Activated CD4-positive, alpha-beta T cell treated with anti-CD3 and anti-CD28 coated beads, Interleukin-2, amount 10 ng/mL, durations not matched to agents 24 days and 14 days (primary cell): ENCODE results near the gene SNTB2. TPM values are rescaled to one million over a fixed set of nuclear protein-coding genes. Genes with fewer than 3 reads are reported as not detected.

ENCODE experiments used
- DNase-seq: peaks from one replicate; pipeline ENCODE4 v3.0.0; 2022
- H3K27ac Mint-ChIP-seq: one replicate; pipeline ENCODE4 v1.8.0; 2022; ENCODE audit warnings: mild to moderate bottlenecking, mixed read lengths
- H3K27me3 Mint-ChIP-seq: one replicate; pipeline ENCODE4 v1.8.0; 2022; ENCODE audit warnings: mixed read lengths
- H3K36me3 Mint-ChIP-seq: one replicate; pipeline ENCODE4 v1.8.0; 2022; ENCODE audit warnings: low read depth, mild to moderate bottlenecking, mixed read lengths
- H3K4me1 Mint-ChIP-seq: one replicate; pipeline ENCODE4 v1.8.0; 2021; ENCODE audit warnings: mixed read lengths
- H3K4me3 Mint-ChIP-seq: one replicate; pipeline ENCODE4 v1.8.0; 2022; ENCODE audit warnings: mild to moderate bottlenecking, moderate library complexity, mixed read lengths
- H3K9me3 Mint-ChIP-seq: one replicate; pipeline ENCODE4 v1.8.0; 2021; ENCODE audit warnings: mixed read lengths
- intact Hi-C: fragments of 100-400 bp; cut with micrococcal nuclease; formaldehyde crosslinking; loops from one replicate; pipeline ENCODE4 v1.15.1; 2023
- total RNA-seq: library from RNA; stranded (reverse); gene quantifications from 2 replicates; pipeline ENCODE4 v1.2.3, GENCODE V29; 2022

SNTB2 gene
- total RNA-seq, 1 donor from 2014 or later: 23.3 TPM

- peak overlapping the region; percentile 51 for H3K27ac Mint-ChIP-seq
Measured at GRCh38 chr16:69315486-69316311, 128.7 kb downstream of the SNTB2 start.

GRCh38 chr16:69316595-69317034 lies 129.7 kb downstream of the SNTB2 start:
- H3K27ac Mint-ChIP-seq: no peak overlapping the region
- H3K4me3 Mint-ChIP-seq: no peak overlapping the region

More at GRCh38 chr16:69315486-69316311, 128.7 kb downstream of the SNTB2 start:
- no peaks in the 10 kb centered on the region for H3K9me3 Mint-ChIP-seq
- peaks cover 46% of the 10 kb centered on the region for H3K36me3 Mint-ChIP-seq
- peaks cover 16% of the 10 kb centered on the region for H3K4me1 Mint-ChIP-seq
- DNase-seq: no peak
- intact Hi-C loops: no loop called here
- H3K27me3 Mint-ChIP-seq: no peaks in the 10 kb centered on the region
- H3K4me3 Mint-ChIP-seq: no peak overlapping the region

GRCh38 chr16:69318177-69318910 lies 131.4 kb downstream of the SNTB2 start:
- no peaks in the 10 kb centered on the region for H3K9me3 Mint-ChIP-seq
- intact Hi-C loops: no loop called here
- H3K36me3 Mint-ChIP-seq: peaks cover 58% of the 10 kb centered on the region
- H3K27me3 Mint-ChIP-seq: no peaks in the 10 kb centered on the region
- no peak overlapping the region for H3K27ac Mint-ChIP-seq
- no peak overlapping the region for H3K4me3 Mint-ChIP-seq
- no peak for DNase-seq
- H3K4me1 Mint-ChIP-seq: peaks cover 9% of the 10 kb centered on the region

More at GRCh38 chr16:69316595-69317034, 129.7 kb downstream of the SNTB2 start:
- peaks cover 18% of the 10 kb centered on the region for H3K4me1 Mint-ChIP-seq
- DNase-seq: no peak
- no peaks in the 10 kb centered on the region for H3K9me3 Mint-ChIP-seq
- intact Hi-C loops: no loop called here
- no peaks in the 10 kb centered on the region for H3K27me3 Mint-ChIP-seq
- H3K36me3 Mint-ChIP-seq: peaks cover 52% of the 10 kb centered on the region

GRCh38 chr16:69318911-69319289 lies 131.9 kb downstream of the SNTB2 start:
- peaks cover 55% of the 10 kb centered on the region for H3K36me3 Mint-ChIP-seq
- H3K9me3 Mint-ChIP-seq: no peaks in the 10 kb centered on the region
- intact Hi-C loops: no loop called here
- H3K4me1 Mint-ChIP-seq: peaks cover 6% of the 10 kb centered on the region
- DNase-seq: peak; percentile 55
- H3K4me3 Mint-ChIP-seq: no peak overlapping the region
- H3K27me3 Mint-ChIP-seq: no peaks in the 10 kb centered on the region
- no peak overlapping the region for H3K27ac Mint-ChIP-seq

GRCh38 chr16:69319381-69319780 lies 132.4 kb downstream of the SNTB2 start:
- Mint-ChIP-seq H3K27ac (no peak overlapping the region), H3K4me1 (peaks cover 4% of the 10 kb centered on the region), H3K4me3 (no peak overlapping the region), H3K9me3 (no peaks in the 10 kb centered on the region), H3K36me3 (peaks cover 55% of the 10 kb centered on the region), H3K27me3 (no peaks in the 10 kb centered on the region)
- DNase-seq: no peak
- intact Hi-C loops: no loop called here

GRCh38 chr16:69319826-69320739 lies 133.1 kb downstream of the SNTB2 start:
- Mint-ChIP-seq H3K4me3 (no peak overlapping the region), H3K36me3 (peaks cover 52% of the 10 kb centered on the region), H3K27ac (no peak overlapping the region), H3K9me3 (no peaks in the 10 kb centered on the region), H3K27me3 (no peaks in the 10 kb centered on the region), H3K4me1 (peaks cover 6% of the 10 kb centered on the region)
- intact Hi-C loops: no loop called here
- DNase-seq: no peak

- Mint-ChIP-seq H3K27ac (no peak overlapping the region), H3K4me1 (peaks cover 7% of the 10 kb centered on the region), H3K36me3 (peaks cover 51% of the 10 kb centered on the region), H3K4me3 (no peak overlapping the region), H3K9me3 (no peaks in the 10 kb centered on the region), H3K27me3 (no peaks in the 10 kb centered on the region)
- no peak for DNase-seq
- intact Hi-C loops: no loop called here
Measured at GRCh38 chr16:69320740-69321073, 133.7 kb downstream of the SNTB2 start.

GRCh38 chr16:69321080-69321479 lies 134.1 kb downstream of the SNTB2 start:
- Mint-ChIP-seq H3K36me3 (peaks cover 51% of the 10 kb centered on the region), H3K9me3 (no peaks in the 10 kb centered on the region), H3K4me3 (no peak overlapping the region), H3K27me3 (no peaks in the 10 kb centered on the region), H3K4me1 (peaks cover 10% of the 10 kb centered on the region), H3K27ac (no peak overlapping the region)
- DNase-seq: no peak
- intact Hi-C loops: no loop called here

GRCh38 chr16:69322343-69322742 lies 135.4 kb downstream of the SNTB2 start:
- Mint-ChIP-seq H3K27me3 (no peaks in the 10 kb centered on the region), H3K9me3 (no peaks in the 10 kb centered on the region), H3K36me3 (peaks cover 51% of the 10 kb centered on the region), H3K4me1 (peaks cover 20% of the 10 kb centered on the region), H3K27ac (no peak overlapping the region), H3K4me3 (no peak overlapping the region)
- intact Hi-C loops: no loop called here
- DNase-seq: no peak

GRCh38 chr16:69323415-69323814 lies 136.5 kb downstream of the SNTB2 start:
- Mint-ChIP-seq H3K9me3 (no peaks in the 10 kb centered on the region), H3K4me1 (peaks cover 24% of the 10 kb centered on the region), H3K27me3 (no peaks in the 10 kb centered on the region), H3K36me3 (peaks cover 56% of the 10 kb centered on the region), H3K27ac (no peak overlapping the region), H3K4me3 (no peak overlapping the region)
- DNase-seq: no peak
- intact Hi-C loops: no loop called here

- intact Hi-C loops: no loop called here
- no peak for DNase-seq
Measured at GRCh38 chr16:69324013-69324531, 137.1 kb downstream of the SNTB2 start.

GRCh38 chr16:69324585-69325253 lies 137.8 kb downstream of the SNTB2 start:
- Mint-ChIP-seq H3K4me1 (peaks cover 33% of the 10 kb centered on the region), H3K27me3 (no peaks in the 10 kb centered on the region), H3K4me3 (no peak overlapping the region), H3K36me3 (peaks cover 60% of the 10 kb centered on the region), H3K27ac (no peak overlapping the region), H3K9me3 (no peaks in the 10 kb centered on the region)
- intact Hi-C loops: no loop called here
- DNase-seq: no peak

More at GRCh38 chr16:69324013-69324531, 137.1 kb downstream of the SNTB2 start:
- Mint-ChIP-seq H3K36me3 (peaks cover 60% of the 10 kb centered on the region), H3K4me3 (no peak overlapping the region), H3K27ac (no peak overlapping the region), H3K9me3 (no peaks in the 10 kb centered on the region), H3K4me1 (peaks cover 30% of the 10 kb centered on the region), H3K27me3 (no peaks in the 10 kb centered on the region)

GRCh38 chr16:69325784-69326171 lies 138.8 kb downstream of the SNTB2 start:
- H3K27ac Mint-ChIP-seq: no peak overlapping the region
- intact Hi-C loops: no loop called here
- H3K9me3 Mint-ChIP-seq: no peaks in the 10 kb centered on the region
- H3K4me1 Mint-ChIP-seq: peaks cover 33% of the 10 kb centered on the region
- no peak for DNase-seq
- no peaks in the 10 kb centered on the region for H3K27me3 Mint-ChIP-seq
- H3K36me3 Mint-ChIP-seq: peaks cover 58% of the 10 kb centered on the region
- H3K4me3 Mint-ChIP-seq: no peak overlapping the region
